Stimulated activated CD4-positive, alpha-beta T cell treated with anti-CD3 and anti-CD28 coated beads, Interleukin-4, amount 100 ng/mL, for 1 hour (primary cell): Measurements from ENCODE around the gene FMO3.

Source experiments
- DNase-seq: peaks from one replicate; pipeline ENCODE4 v3.0.0-alpha.2; 2020

FMO3 gene

GRCh38 chr1:171117085-171117484 is 26.4 kb downstream of the FMO3 start:
- DNase-seq: no peak

- no peak for DNase-seq
Observed at GRCh38 chr1:171119648-171120047, 28.9 kb downstream of the FMO3 start.

GRCh38 chr1:171122299-171122698 is 31.6 kb downstream of the FMO3 start:
- DNase-seq: no peak

- DNase-seq: no peak
Observed at GRCh38 chr1:171122893-171123292, 32.2 kb downstream of the FMO3 start.

- no peak for DNase-seq
Observed at GRCh38 chr1:171126504-171126903, 35.8 kb downstream of the FMO3 start.

- DNase-seq: no peak
Observed at GRCh38 chr1:171127099-171127498, 36.4 kb downstream of the FMO3 start.

- DNase-seq: no peak
Observed at GRCh38 chr1:171127501-171127900, 36.8 kb downstream of the FMO3 start.

- no peak for DNase-seq
Observed at GRCh38 chr1:171128463-171128862, 37.8 kb downstream of the FMO3 start.

- no peak for DNase-seq
Observed at GRCh38 chr1:171134204-171134923, 43.7 kb downstream of the FMO3 start.

GRCh38 chr1:171137580-171137979 is 46.9 kb downstream of the FMO3 start:
- no peak for DNase-seq

GRCh38 chr1:171138980-171139379 is 48.3 kb downstream of the FMO3 start:
- no peak for DNase-seq

GRCh38 chr1:171139890-171140289 is 49.2 kb downstream of the FMO3 start:
- no peak for DNase-seq

- DNase-seq: no peak
Observed at GRCh38 chr1:171140401-171140800, 49.7 kb downstream of the FMO3 start.

GRCh38 chr1:171140956-171141687 is 50.4 kb downstream of the FMO3 start:
- no peak for DNase-seq

- no peak for DNase-seq
Observed at GRCh38 chr1:171141688-171142415, 51.1 kb downstream of the FMO3 start.

- no peak for DNase-seq
Observed at GRCh38 chr1:171142416-171143385, 52.0 kb downstream of the FMO3 start.

GRCh38 chr1:171150156-171150555 is 59.5 kb downstream of the FMO3 start:
- no peak for DNase-seq

- no peak for DNase-seq
Observed at GRCh38 chr1:171152549-171152948, 61.8 kb downstream of the FMO3 start.

GRCh38 chr1:171155484-171155883 is 64.8 kb downstream of the FMO3 start:
- DNase-seq: no peak

- no peak for DNase-seq
Observed at GRCh38 chr1:171158096-171158495, 67.4 kb downstream of the FMO3 start.

- DNase-seq: no peak
Observed at GRCh38 chr1:171158551-171158950, 67.8 kb downstream of the FMO3 start.

- DNase-seq: no peak
Observed at GRCh38 chr1:171159148-171159547, 68.4 kb downstream of the FMO3 start.

GRCh38 chr1:171160211-171160610 is 69.5 kb downstream of the FMO3 start:
- no peak for DNase-seq
